Psoas muscle (tissue), 8 donors: ENCODE results near the gene RHBDD3. TPM values are rescaled to one million over a fixed set of nuclear protein-coding genes. Genes with fewer than 3 reads are reported as not detected.

Experiments
- ATAC-seq, 4 donors: fragments of 200-7000 bp; cut with Tn5 transposase; one replicate each; pipeline ENCODE4 v1.9.1; 2020; ENCODE audit warnings: moderate library complexity in 3 of 4, mild to moderate bottlenecking in 2 of 4
- DNase-seq, 2 donors: peaks; one replicate each; pipeline ENCODE4 v3.0.0-alpha.2; 2020
- H3K27ac ChIP-seq: fragments of 200-600 bp; one replicate; pipeline ENCODE4 v1.8.0; 2022
- H3K27me3 ChIP-seq, 3 donors: fragments of 200-600 bp in 1 of 3; one replicate each; pipeline versions ENCODE4 v1.6.1 to v1.8.0; 2013 to 2022; ENCODE audit warnings: low read length in 2 of 3, mild to moderate bottlenecking in 2 of 3, moderate library complexity in 1 of 3; ENCODE audit not compliant: insufficient read depth in 3 of 3
- H3K36me3 ChIP-seq, 2 donors: fragments of 200-600 bp in 1 of 2; one replicate each; pipeline versions ENCODE4 v1.6.1 to v1.8.0; 2013 to 2022; ENCODE audit warnings: low read depth in 1 of 2, mild to moderate bottlenecking in 1 of 2, moderate library complexity in 1 of 2; ENCODE audit not compliant: insufficient read depth in 1 of 2
- H3K4me1 ChIP-seq: fragments of 200-600 bp; one replicate; pipeline ENCODE4 v1.8.0; 2022
- H3K4me3 ChIP-seq: fragments of 200-600 bp; one replicate; pipeline ENCODE4 v1.8.0; 2022; ENCODE audit warnings: mild to moderate bottlenecking
- H3K9me3 ChIP-seq: fragments of 200-600 bp; one replicate; pipeline ENCODE4 v1.8.0; 2022
- WGBS, 3 donors: extraction: QIAGEN DNeasy Blood & Tissue Kit; methylation state at CpG; one replicate each; pipeline versions ENCODE4 v1.1.6 to v1.1.7; 2013; 5-methylcytosine and 5-hydroxymethylcytosine counted together
- intact Hi-C, 2 donors: fragments of 100-400 bp; cut with DNase I; formaldehyde crosslinking; loops; one replicate each; pipeline versions ENCODE4 v1.11.0 to v1.14.2; 2022
- polyA plus RNA-seq, 3 donors: library from polyadenylated mRNA; stranded (reverse); fragments of 200-250 nt; gene quantifications; one replicate each; pipeline ENCODE4 v1.2.3, GENCODE V29; 2013
- total RNA-seq, 4 donors: library from RNA; stranded (reverse); fragmentation: NEBNext Ultra II Directional in 2 of 4; extraction: Animal tissue kit (Norgen Biotek cat#: 25700) in 2 of 4; gene quantifications; one replicate each; pipeline versions ENCODE4 v1.2.1 to v1.2.4, GENCODE V29; 2021 to 2023
- TF ChIP-seq, protein P1 (sequence below): fragments of 200-600 bp; IDR thresholded peaks from one replicate; pipeline ENCODE4 v1.8.0; 2022; ENCODE audit warnings: antibody characterized with exemption
- donor health status: healthy with polysubstance abuse.
- donor health status: DM: no; HTN: no; CAD: no; lungs with moderate emphysema.
- donor health status: Bipolar disorder and iron deficiency.
- donor health status: healthy.
- donor health status: DM: yes; HTN: yes; CAD: no.
- donor health status: DM: no; HTN: no; CAD: no.
- donor health status: DM: no; HTN: no; CAD: no.
- donor health status: DM: yes; HTN: yes; CAD: no.

The RHBDD3 gene
- total and polyA plus RNA-seq, 7 donors = 10.6 to 36.5 (median 20.3) TPM

GRCh38 chr22:29306835-29307595 is 39.2 kb upstream of the RHBDD3 start:
- Histone ChIP-seq H3K4me1 (peaks cover 27% of the 10 kb centered on the region), H3K36me3 (no peaks in the 10 kb centered on the region), H3K27me3 (no peaks in the 10 kb centered on the region), H3K9me3 (no peaks in the 10 kb centered on the region), H3K27ac (peak overlapping the region; percentile 81), H3K4me3 (peak overlapping the region; percentile 92)
- ATAC-seq = peak; percentile 70 to 79 (median 76)
- DNase-seq = peak; percentile 88 to 89
- WGBS, 3 donors = 2 to 3% (median 3%) methylated on average over 56 to 83 of the region's 83 CpGs
- intact Hi-C loops = loop anchor here (1.0 to 5.0 kb wide), 3 partner anchors 40 to 52 kb away; partner anchors contain the start of genes EWSR1 (in 1 of the 2) and RHBDD3 (in 1 of the 2)
- TF ChIP-seq, protein P1, sequence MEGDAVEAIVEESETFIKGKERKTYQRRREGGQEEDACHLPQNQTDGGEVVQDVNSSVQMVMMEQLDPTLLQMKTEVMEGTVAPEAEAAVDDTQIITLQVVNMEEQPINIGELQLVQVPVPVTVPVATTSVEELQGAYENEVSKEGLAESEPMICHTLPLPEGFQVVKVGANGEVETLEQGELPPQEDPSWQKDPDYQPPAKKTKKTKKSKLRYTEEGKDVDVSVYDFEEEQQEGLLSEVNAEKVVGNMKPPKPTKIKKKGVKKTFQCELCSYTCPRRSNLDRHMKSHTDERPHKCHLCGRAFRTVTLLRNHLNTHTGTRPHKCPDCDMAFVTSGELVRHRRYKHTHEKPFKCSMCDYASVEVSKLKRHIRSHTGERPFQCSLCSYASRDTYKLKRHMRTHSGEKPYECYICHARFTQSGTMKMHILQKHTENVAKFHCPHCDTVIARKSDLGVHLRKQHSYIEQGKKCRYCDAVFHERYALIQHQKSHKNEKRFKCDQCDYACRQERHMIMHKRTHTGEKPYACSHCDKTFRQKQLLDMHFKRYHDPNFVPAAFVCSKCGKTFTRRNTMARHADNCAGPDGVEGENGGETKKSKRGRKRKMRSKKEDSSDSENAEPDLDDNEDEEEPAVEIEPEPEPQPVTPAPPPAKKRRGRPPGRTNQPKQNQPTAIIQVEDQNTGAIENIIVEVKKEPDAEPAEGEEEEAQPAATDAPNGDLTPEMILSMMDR = no peak

GRCh38 chr22:29306175-29306834 is 38.5 kb upstream of the RHBDD3 start, which contains the start of gene GAS2L1:
GAS2L1 (plus strand) TSS chr22:29306650; CDS start chr22:29308106, 1,456 bp downstream.
- no peaks in the 10 kb centered on the region for H3K27me3 ChIP-seq
- H3K36me3 ChIP-seq = no peaks in the 10 kb centered on the region
- 0 to 1% (median 0%) methylated on average over 36 to 40 of the region's 40 CpGs for whole genome bisulfite sequencing, 3 donors
- DNase-seq = peak; percentile 86 to 93
- H3K9me3 ChIP-seq = no peaks in the 10 kb centered on the region
- intact Hi-C loops = loop anchor here (1.0 to 5.0 kb wide), 3 partner anchors 39 to 53 kb away; partner anchors contain the start of genes EWSR1 (in 1 of the 2) and RHBDD3 (in 1 of the 2)
- TF ChIP-seq, protein P1 = peak; percentile 78
- peak within 1 kb of the TSS; percentile 92 for H3K4me3 ChIP-seq
- ATAC-seq = peak; percentile 73 to 81 (median 74)
- H3K27ac ChIP-seq = peak within 1 kb of the TSS; percentile 81
- H3K4me1 ChIP-seq = peaks cover 27% of the 10 kb centered on the region

GRCh38 chr22:29305836-29306174 is 38.0 kb upstream of the RHBDD3 start:
- TF ChIP-seq, protein P1 = no peak
- no peaks in the 10 kb centered on the region for H3K27me3 ChIP-seq
- DNase-seq (no peak), ATAC-seq (no peak)
- peaks cover 27% of the 10 kb centered on the region for H3K4me1 ChIP-seq
- intact Hi-C loops = loop anchor here (1.0 to 5.0 kb wide), 3 partner anchors 39 to 53 kb away; partner anchors contain the start of genes EWSR1 (in 1 of the 2) and RHBDD3 (in 1 of the 2)
- no peaks in the 10 kb centered on the region for H3K9me3 ChIP-seq
- H3K27ac ChIP-seq = peak overlapping the region; percentile 81
- H3K4me3 ChIP-seq = peak overlapping the region; percentile 92
- H3K36me3 ChIP-seq = peaks cover 0 to 2% of the 10 kb centered on the region in 2 donors
- WGBS, 3 donors = 38 to 47% (median 43%) methylated on average over 7 of the region's 7 CpGs

DNA sequence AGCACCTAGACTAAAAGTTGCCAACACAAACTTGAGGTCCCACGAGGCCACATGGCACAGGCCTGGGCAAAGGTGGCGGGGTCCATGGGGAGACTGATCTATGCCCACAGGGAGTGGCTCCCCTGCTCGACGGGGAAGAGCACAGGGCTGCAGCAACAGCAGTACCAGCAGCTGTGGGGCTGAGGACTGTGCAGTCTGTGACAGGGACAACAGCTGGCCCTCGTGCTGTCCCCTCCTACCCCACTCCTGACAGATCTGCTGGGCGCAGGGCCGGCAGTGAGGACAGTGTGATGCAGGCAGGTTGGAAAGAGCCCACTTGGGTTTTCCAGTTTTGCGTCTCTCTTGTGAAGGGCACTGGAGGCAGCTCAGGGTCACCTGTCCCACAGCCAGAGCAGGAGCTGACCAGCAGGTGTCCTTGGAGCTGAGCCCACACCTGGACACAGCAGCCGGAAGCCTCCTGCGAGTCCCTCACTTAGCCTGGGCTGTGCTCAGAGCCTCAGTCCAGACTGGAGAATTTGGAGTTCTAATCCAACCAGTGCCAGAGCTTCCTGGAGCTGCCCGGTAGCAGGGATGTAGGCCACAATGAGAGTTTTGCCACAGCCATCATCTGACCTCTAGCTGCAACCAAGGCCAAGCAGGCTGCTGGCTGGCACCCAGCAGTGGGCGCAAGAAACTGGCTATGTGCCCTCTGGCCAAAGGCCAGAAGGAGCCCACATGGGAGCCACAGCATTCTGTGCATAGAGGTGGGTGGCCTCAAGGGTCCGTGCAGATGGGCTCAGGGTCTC is 35.1 kb upstream of the RHBDD3 start:
- H3K9me3 ChIP-seq = no peaks in the 10 kb centered on the region
- intact Hi-C loops = no loop called here
- no peak overlapping the region for H3K4me3 ChIP-seq
- H3K4me1 ChIP-seq = peaks cover 1% of the 10 kb centered on the region
- H3K27ac ChIP-seq = peak overlapping the region; percentile 21
- TF ChIP-seq, protein P1 = no peak
- peak in 3 of 4 donors; percentile 14 to 31 (median 26) for ATAC-seq
- WGBS, 3 donors = 23 to 34% (median 23%) methylated on average over 13 of the region's 13 CpGs
- H3K36me3 ChIP-seq = peaks cover 8 to 32% of the 10 kb centered on the region in 2 donors
- H3K27me3 ChIP-seq = no peaks in the 10 kb centered on the region
- peak in 1 of 2 donors; percentile 69 for DNase-seq
